Nucleus accumbens (tissue), 56 donors: ENCODE data around the gene ZP2.
"Not testable (repeated sequence)": the region's sequence is repeated elsewhere in the genome, so short reads cannot be mapped to it uniquely, and the experiment has no call there.

Experiments
- DNase-seq, 56 donors: peaks; one replicate each; lab custom pipeline; 2025; lab: John Stamatoyannopoulos, UW

ZP2 gene

DNA sequence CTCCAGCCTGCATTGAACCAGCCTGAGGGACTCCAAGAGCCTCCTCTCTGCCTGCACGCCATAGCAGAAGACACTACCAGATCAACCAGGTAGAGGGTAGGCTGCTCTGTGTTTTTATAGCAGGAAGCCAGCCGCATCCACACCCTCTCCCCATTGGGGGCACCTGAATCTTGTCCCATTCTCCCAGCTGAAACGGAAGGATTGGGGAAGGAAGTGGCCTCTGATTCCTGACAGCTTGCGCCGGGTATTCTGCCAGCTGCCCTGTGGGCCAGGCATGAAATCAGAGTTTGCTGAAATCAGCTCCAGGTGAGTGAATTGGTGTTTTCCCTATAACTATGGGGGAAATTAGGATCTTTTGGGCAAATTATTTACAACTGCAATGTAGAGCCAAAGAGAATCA, at the start of gene ZP2:
TSS of gene ZP2 (minus strand) at position 89 of the 400 bp plus-strand sequence. CDS start at position 62, 27 bp downstream.
- no peak for DNase-seq

DNA sequence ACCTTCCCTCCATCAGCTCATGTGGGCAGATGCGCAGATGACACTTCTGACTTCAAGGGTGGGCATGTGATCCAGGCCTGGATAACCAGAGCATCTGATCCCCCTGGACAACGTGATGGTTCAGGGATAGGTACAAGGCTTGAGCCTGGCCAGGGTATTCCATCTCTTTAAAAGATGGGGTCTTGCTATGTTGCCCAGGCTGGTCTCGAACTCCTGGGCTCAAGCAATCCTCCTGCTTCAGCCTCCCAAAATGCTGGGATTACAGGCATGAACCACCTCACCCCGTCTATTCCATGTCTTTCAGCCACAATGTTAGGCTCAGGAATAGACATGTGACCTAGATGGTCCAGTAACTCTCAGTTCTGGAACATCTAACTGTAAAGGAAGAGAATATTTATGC, 45.9 kb upstream of the ZP2 start:
- no peak for DNase-seq

DNA sequence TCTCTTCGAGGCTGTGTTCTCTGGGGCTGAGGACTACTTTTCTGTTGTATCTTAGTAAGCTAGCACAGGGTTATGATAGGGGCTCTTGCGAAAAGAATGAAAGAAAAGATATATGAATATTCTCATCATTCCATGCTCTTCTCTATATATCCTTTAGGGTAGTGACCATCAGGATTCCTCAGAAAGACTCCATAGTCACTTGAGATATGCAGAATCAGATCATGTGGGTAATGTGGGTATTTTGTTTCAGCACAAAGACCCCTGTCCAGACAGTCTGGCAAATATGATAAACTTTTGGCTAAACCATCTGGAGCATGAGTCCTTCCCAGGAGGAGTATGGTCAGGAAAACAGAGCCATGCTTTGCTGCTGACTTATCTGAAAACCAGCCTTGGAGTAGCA, 45.3 kb upstream of the ZP2 start:
- no peak for DNase-seq

DNA sequence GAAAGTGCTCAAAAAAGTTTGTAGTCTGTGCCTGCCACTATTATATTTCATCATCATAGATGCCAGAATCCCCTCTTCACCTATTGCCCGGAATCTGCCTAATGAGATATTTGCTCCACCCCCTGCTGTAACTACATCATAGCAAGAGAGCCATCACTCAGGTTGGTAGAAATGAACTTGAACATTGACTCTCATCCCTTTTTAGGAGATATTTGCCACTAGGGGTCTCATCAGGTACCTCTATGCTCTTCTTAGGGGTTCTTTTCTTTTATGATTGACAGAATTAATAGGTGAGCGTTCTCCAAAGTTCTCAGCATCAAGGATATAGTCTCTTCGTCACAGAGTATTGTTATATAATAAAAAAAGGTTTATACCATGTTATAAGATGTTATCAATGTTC, 42.1 kb upstream of the ZP2 start:
- no peak for DNase-seq

DNA sequence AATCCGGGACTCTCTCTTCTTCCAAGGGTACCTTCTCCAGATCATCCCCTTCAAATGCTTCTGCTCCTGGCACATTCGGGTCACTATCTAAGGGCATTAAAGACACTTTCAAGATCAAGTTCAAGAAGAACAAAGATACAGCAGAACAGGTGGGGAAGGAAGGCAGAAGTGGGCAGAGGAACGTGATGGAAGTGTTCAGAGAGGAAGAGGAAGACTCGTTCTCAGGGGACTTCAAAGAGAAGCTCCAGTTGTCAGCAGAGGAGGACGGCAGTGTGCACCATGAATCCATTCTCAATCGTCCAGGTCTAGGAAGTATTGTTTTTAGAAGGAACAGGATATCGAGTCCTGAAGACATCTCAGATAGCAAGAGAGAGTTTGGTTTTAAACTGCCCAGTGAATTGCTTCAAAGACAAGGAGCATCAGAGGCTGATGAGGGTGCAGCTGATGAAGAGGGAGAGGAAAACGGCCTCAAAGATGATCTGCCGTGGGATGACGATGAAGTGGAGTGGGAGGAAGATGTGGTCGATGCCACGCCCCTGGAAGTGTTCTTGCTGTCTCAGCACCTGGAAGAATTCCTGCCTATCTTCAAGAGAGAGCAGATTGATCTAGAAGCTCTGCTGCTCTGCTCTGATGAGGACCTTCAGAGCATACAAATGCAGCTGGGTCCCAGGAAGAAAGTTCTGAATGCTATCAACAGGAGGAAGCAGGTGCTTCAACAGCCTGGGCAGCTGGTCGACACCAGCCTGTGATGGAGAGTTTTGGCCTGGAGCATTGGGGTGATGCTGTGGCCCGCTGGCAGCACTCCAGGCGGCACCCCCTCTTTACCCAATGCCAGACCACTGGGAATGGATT, 38.9 kb upstream of the ZP2 start:
- DNase-seq = no peak

DNA sequence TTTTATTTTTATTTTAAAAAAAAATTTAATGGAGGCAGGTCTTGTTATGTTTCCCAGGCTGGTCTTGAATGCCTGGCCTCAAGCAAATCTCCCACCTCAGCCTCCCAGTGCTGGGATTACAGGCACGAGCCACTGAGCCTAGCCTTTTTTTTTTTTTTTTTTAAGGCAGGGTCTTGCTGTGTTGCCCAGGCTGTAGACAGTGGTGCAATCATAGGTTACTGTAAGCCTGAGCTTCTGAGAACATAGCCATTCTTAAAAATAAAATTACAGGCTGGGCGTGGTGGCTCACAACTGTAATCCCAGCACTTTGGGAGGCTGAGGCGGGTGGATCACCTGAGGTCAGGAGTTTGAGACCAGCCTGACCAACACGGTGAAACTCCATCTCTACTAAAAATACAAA, 36.8 kb upstream of the ZP2 start:
- DNase-seq = not testable (repeated sequence)

DNA sequence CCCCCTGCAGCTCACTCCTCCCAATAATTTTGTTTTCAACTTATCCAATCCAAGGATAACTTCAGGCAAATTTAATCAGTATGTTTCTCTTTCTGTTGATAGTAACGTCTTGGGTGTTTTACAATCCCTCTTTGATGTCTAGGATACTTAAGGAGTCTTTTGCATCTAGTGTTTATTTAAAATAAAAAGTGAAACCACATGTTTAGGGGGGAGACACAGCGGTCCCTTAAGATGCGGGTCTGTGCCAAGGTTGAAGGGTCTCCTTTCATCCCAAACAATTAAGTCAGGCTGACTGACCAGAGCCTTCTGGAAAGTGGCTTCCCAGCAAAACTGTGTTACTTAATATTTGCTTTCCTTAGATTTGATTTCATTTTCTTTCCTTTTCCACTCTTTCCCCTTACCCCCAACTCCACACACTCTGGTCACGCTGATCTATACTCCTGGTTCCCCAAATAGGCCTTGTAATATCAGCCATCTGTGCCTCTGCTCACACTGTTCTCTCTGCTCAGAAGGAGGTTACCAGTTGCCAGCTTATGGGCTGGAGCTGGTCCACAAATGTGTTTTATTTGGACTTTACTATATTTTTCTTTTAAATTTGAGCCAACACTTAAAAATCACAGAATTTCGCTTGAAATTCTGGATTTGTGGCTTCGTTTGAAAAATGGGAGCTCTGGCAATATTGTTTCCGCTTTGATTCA, 33.3 kb upstream of the ZP2 start:
- DNase-seq = no peak

DNA sequence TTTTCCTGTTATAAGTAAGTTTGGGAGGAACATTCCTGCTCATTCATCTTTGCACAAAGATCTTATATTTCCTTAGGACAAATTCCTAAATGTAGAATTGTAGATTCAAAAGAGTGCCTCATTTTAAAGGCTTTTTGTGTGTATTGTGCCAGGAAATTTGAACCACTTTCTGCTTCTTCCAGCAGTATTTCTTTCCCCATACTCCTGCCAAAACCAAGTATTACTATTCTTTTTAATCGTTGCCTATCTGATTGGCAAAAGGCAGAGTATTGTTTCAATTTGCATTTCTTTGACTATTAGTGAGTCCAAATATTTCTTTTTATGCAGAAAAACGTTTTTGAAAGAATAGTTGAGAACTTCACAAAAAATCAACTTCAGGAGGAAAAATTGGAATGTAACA, 31.4 kb upstream of the ZP2 start:
- no peak for DNase-seq

DNA sequence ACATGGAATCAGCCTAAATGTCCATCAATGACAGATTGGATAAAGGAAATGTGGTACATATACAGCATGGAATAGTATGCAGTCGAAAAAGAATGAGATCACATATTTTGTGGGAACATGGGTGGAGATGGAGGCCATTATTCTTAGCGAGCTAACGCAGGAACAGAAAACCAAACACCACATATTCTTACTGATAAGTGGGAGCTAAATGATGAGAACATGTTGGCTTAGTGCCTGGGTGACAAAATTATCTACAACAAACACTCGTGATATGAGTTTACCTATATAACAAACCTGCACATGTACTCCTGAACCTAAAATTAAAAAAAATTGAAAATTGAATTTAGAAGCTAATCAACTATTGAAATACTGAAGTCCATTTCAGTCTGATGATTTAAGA, 28.3 kb upstream of the ZP2 start:
- DNase-seq = no peak

DNA sequence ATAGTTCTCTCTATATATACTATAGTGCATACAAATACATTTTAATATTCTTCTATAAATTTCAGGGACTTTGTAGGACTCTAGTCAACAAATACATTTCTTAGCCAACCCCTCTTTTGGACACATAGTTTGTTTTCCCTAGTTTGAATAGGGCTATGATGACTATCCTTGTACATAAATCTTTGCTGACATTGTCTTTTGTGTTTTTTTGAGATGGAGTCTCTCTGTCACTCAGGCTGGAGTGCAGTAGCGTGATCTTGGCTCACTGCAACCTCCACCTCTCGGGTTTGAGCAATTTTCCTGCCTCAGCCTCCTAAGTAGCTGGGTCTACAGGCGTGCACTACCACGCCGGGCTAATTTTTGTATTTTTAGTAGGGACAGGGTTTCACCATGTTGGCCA, 25.5 kb upstream of the ZP2 start:
- no peak for DNase-seq

DNA sequence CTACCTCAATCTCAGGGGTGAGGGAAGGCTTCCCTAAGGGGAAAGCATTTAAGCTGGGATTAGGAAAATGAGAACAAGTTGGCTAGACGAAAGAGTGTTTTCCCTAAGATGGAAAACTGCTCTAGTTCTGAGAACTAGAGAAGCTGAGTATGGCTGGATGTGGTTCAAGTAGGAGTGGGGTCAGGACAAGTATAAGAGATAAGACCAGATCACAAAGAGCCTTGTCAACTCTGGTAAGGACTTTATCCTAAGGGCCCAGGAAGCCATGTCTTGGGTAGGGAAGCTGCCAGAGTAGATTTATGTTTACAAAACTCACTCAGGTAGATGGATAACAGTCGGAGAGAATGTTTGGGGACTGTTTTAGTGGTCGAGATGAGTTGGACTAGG, 23.8 kb upstream of the ZP2 start:
- DNase-seq = no peak

DNA sequence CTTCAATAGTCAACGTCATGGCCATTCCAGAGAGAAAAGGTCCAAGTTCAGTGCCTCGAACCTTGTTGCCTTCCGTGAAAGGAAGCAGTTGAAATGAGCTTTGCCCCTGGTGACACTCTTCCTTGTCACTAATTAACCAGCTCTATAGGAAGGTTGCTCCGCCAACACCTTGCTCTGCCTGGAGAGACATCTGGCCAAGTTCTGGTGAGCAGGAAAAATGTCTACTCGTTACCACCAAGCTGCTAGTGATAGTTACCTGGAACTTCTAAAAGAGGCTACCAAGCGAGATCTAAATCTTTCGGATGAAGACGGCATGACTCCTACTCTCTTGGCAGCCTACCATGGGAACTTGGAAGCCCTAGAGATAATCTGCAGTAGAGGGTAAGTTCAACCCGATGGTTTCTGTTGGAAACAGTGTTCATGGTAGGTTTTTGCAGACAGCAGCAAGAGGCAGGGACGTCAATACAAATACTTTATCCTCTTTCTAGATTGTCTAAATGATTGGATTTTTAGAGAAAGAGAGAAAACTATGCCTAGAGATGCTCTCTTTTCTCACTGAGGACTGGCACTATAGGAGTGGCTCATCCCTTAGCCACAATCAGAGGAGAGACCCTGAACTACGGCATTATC, 22.3 kb upstream of the ZP2 start, which contains the start of gene ANKS4B:
TSS of gene ANKS4B (plus strand) at position 179 of the 630 bp plus-strand sequence. CDS start at position 218, 39 bp downstream.
- DNase-seq = no peak

DNA sequence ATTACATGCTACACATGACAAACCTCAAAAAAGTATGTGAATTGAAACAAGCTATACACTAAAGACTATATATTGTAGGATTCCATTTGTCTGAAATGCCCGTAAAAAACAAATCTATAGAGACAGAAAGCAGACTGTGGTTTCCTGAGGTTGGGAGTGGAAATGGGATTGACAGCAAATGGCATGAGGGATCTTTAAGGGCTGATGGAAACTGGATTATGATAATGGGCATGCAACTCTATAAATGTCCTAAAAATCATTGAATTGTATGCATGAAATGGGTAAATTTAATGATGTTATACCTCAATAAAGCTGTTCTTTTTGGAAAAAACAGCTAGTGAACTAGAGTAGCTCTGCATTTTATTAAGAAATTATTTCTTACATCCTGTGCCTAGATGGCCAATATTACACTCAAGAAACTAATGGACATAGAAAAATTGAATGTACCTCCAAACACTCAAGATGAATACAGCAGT, 21.7 kb upstream of the ZP2 start:
- DNase-seq = no peak

DNA sequence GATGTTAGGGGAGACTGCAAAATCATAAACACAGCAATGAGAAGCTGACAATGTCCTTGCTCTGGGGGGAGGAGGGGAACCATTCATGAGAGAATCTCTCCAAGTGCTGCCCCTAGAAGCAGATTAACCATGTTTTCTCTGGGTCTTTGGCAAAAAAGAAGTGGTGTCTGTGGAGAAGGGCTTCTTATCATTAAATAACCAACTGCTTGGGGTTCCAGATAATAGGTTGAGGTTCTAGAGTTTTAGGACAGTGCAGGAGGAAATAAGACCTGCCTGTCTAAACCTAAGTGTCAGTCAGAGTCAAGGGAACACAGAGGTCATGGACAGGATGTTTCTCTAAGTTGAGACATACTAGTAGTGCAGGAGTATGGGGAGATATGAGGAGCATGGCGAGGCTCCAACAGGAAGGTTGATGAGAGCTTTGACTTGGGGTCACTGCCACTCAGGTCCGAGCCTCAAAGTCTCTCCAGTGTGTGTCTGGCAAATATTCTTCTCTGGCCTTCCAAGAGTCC, 17.0 kb upstream of the ZP2 start:
- DNase-seq = no peak

DNA sequence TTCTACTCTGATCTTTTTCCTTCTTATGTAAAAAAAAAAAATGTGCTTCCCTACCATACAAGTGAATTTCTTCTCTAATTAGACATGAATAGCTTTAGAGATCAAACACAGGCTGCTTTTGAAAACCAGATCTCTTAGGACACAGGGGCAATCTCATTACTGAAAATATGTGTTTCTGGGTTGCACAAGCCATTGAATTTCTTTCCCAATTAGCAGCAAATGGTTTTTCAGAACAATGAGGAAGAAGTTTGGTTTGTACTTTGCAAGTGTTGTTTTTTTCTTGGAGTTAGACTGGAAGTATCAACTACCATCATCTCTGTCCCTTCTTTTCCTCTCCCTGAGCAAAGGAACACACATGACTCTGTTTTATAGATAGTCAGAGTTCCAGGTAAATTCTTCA, 16.5 kb upstream of the ZP2 start:
- no peak for DNase-seq

DNA sequence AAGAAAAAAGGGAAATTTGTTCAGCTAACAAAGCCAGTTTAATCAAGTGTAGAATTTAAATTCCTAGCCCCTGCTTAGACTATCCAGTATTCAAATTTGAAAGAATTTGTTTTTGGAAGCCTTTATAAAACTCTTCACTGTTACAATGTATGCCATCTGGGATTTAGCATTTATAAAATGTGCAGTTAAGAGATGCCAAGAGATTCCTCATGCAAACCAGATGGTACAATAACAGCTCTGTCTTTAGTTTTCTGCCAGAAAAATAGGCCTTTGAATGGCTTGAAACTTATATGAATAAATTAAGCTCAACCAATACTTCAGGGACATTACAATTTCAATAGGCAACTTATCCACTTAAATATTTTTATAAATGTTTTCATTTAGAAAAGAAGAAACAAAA, 15.4 kb upstream of the ZP2 start:
- no peak for DNase-seq

DNA sequence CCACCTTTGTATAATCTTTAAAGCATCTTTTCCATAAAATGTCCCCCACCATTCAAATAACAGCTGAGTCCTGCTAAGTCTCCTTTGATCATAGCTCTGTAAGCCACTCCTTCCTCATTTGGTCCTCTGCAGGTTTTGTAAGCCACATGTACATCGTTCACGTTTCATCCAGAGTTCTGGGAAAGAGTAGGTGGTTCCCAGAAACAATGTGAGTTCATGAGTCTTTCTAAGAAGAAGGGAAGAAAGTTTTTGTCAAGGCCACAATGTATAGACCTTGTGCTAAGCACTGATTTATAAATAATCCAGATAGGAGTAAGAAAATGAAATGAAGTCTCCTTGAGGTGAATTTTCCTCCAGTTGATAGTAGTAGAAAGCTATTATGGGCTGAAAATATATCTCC, 13.4 kb upstream of the ZP2 start:
- no peak for DNase-seq

DNA sequence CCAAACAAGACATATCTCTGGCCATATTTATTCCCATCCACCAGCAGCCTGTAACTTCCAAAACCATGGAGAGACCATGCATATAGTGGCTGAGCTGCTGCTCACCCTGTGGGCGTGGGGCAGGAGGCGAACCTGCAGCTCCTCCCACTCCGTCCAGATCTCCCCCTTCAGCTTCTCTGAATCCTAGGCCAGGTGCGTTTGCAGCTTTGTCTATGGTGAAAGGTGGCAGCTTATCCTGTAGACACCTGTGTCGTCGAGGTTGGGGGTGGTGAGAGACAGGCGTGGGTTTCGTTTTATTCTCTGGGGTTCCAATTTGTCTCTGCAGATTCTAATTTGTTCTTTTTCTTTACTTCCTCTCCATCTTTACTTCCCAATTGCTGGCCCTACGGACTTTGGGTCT, 12.4 kb upstream of the ZP2 start:
- DNase-seq = peak in 13 of 56 donors; percentile 1 to 37 (median 10)

DNA sequence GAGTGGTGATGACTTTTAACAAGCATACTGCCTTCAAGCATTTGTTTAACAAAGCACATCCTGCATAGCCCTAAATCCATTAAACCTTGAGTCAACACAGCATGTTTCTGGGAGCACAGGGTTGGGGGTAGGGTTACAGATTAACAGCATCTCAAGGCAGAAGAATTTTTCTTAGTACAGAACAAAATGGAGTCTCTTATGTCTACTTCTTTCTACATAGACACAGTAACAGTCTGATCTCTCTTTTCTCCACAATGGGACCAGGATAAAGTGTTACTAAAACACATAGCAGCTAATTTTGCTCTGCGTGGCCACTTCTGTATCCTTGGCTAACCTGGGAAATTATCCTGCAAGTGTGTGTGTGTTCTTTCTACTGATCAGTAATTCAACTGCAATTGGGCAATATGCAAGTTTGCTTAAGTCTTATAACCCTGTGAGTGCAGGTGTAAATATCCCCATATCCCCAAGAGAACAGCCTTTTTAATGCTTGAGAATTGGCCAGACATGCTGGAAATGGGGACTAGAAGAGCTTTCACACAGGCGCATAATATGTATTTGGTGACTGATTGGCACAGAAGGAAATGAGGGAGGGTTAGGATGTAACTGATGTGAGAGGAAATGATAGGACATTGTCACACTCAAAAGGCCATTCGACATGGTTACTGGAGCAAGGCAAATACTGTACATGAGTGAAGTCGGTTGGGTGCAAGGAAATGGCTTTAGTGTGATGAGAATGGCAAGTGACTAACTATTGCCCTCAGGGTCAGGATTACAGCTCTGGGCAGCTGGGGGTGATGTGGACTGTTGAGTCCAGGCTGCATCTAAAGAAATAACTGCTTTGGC, 11.3 kb upstream of the ZP2 start:
- DNase-seq = no peak

DNA sequence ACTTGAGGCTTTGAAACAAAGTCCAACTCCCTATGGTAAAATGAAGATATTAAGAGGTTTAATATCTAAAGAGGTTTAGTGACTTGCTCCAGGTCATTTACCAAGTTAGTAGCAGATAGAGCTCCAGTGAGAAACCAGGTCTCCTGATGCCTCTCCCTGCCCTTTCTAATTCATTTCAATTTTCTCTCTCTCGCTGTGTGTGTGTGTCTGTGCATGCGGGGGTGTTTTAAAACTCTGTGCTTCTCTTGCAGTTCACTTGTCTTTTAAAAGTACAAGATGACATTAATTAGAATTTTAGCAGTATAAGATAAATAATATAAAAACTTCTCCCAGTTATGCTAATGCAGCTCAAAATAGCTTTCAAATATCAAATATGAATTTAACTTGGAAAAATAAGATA, 8.2 kb upstream of the ZP2 start:
- DNase-seq = peak in 23 of 56 donors; percentile 1 to 52 (median 6)
